HepG2 (cell line): ENCODE data around the gene FGFR4. TPM values are rescaled to one million over a fixed set of nuclear protein-coding genes. Genes with fewer than 3 reads are reported as not detected.

Experiments used
- AKAP8 ChIP-seq: sonication (generic); formaldehyde crosslinking; IDR thresholded peaks from 2 replicates; pipeline ENCODE4 v1.5.1; 2020; ENCODE audit warnings: mild to moderate bottlenecking, missing genetic modification reagents
- KLF16 ChIP-seq, 2 experiments: sonication (generic) in 1 of 2; formaldehyde crosslinking in 1 of 2; IDR thresholded peaks; 2 replicates each; pipeline versions ENCODE4 v1.6.1 to v1.8.0; 2016 to 2023; ENCODE audit warnings: missing genetic modification reagents in 2 of 2, missing compliant biosample characterization in 1 of 2
- NR2F1 ChIP-seq, 2 experiments: fragments of 450-650 bp in 1 of 2; formaldehyde crosslinking in 1 of 2; IDR thresholded peaks; 2 replicates each; pipeline versions ENCODE4 v1.5.0 to v1.6.1; 2016 to 2020; ENCODE audit warnings: mild to moderate bottlenecking in 1 of 2, missing compliant biosample characterization in 1 of 2, missing genetic modification reagents in 1 of 2, moderate library complexity in 1 of 2
- POGZ ChIP-seq: sonication (generic); formaldehyde crosslinking; IDR thresholded peaks from 2 replicates; pipeline ENCODE4 v1.4.0; 2020; ENCODE audit warnings: mild to moderate bottlenecking, missing genetic modification reagents
- RERE ChIP-seq: IDR thresholded peaks from 2 replicates; pipeline ENCODE4 v1.6.1; 2016; ENCODE audit warnings: low read depth, missing genetic modification reagents, missing compliant biosample characterization
- TGIF2 ChIP-seq: IDR thresholded peaks from 2 replicates; pipeline ENCODE4 v1.6.1; 2016; ENCODE audit warnings: control low read depth, missing compliant biosample characterization
- ZNF235 ChIP-seq: sonication (generic); formaldehyde crosslinking; IDR thresholded peaks from 2 replicates; pipeline ENCODE4 v1.8.1; 2023; ENCODE audit warnings: mild to moderate bottlenecking, missing genetic modification reagents, borderline replicate concordance
- ZNF83 ChIP-seq: sonication (generic); formaldehyde crosslinking; IDR thresholded peaks from 2 replicates; pipeline ENCODE4 v1.4.0; 2020; ENCODE audit warnings: missing genetic modification reagents, mild to moderate bottlenecking, borderline replicate concordance
- ZNF878 ChIP-seq: sonication (generic); formaldehyde crosslinking; IDR thresholded peaks from 2 replicates; pipeline ENCODE4 v1.8.1; 2023; ENCODE audit warnings: mild to moderate bottlenecking, missing genetic modification reagents, moderate library complexity
- polyA plus RNA-seq, 8 experiments: library from polyadenylated mRNA; depleted of rRNA in 3 of 8; stranded (reverse) in 7 of 8; unstranded in 1 of 8; fragments of >200 nt; fragmentation: Illumina TruSeq in 4 of 8; extraction: Trizol in 4 of 8; gene quantifications; 2 replicates each; pipeline versions ENCODE4 v1.2.1 to v1.2.3, GENCODE V29; 2011 to 2016; ENCODE audit warnings: low read depth in 4 of 8, missing spikeins in 1 of 8, mixed read lengths in 1 of 8; ENCODE audit not compliant: insufficient read depth in 1 of 8
- total RNA-seq, 5 experiments: library from RNA; depleted of rRNA; stranded (reverse); fragments of >200 nt; fragmentation: Illumina TruSeq; extraction: Trizol; gene quantifications; 2 replicates each; pipeline ENCODE4 v1.2.3, GENCODE V29; 2016; ENCODE audit warnings: low read depth in 1 of 5
- TF ChIP-seq, protein P1 (sequence below): sonication (generic); formaldehyde crosslinking; IDR thresholded peaks from 2 replicates; pipeline ENCODE4 v1.8.0; 2022; ENCODE audit warnings: missing genetic modification reagents, mild to moderate bottlenecking, moderate library complexity, borderline replicate concordance
- TF ChIP-seq, protein P2 (sequence below): sonication (generic); formaldehyde crosslinking; IDR thresholded peaks from 2 replicates; pipeline ENCODE4 v1.4.0; 2020; ENCODE audit warnings: mild to moderate bottlenecking, missing genetic modification reagents

Gene FGFR4
- total and polyA plus RNA-seq, 2 of the 13 experiments (the other 11 are each of a cell fraction or from before 2014, with no cell fraction given) = 129 to 219 TPM

- TF ChIP-seq ZNF83 (CRISPR knock-in tag) (no peak), ZNF235 (CRISPR knock-in tag) (0 out of 2 replicates have a peak, but pooled peaks have one; percentile 41), ZNF878 (CRISPR knock-in tag) (no peak), POGZ (CRISPR knock-in tag) (no peak), TGIF2 (peak; percentile 75; the same call in 1 of the 2 replicates), RERE (CRISPR knock-in tag) (peak; percentile 53; the same call in 1 of the 2 replicates), NR2F1 (CRISPR knock-in tag; IDR thresholded peaks at IDR 0.05) (peak; percentile 77 to 88), KLF16 (CRISPR knock-in tag; IDR thresholded peaks at IDR 0.05) (peak in 1 of 2 experiments; percentile 73; a peak in 1 of 4 replicates), AKAP8 (0 out of 2 replicates have a peak, but pooled peaks have one; percentile 11)
- TF ChIP-seq, protein P1, sequence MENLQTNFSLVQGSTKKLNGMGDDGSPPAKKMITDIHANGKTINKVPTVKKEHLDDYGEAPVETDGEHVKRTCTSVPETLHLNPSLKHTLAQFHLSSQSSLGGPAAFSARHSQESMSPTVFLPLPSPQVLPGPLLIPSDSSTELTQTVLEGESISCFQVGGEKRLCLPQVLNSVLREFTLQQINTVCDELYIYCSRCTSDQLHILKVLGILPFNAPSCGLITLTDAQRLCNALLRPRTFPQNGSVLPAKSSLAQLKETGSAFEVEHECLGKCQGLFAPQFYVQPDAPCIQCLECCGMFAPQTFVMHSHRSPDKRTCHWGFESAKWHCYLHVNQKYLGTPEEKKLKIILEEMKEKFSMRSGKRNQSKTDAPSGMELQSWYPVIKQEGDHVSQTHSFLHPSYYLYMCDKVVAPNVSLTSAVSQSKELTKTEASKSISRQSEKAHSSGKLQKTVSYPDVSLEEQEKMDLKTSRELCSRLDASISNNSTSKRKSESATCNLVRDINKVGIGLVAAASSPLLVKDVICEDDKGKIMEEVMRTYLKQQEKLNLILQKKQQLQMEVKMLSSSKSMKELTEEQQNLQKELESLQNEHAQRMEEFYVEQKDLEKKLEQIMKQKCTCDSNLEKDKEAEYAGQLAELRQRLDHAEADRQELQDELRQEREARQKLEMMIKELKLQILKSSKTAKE (CRISPR knock-in tag) = peak; percentile 61
- TF ChIP-seq, protein P2, sequence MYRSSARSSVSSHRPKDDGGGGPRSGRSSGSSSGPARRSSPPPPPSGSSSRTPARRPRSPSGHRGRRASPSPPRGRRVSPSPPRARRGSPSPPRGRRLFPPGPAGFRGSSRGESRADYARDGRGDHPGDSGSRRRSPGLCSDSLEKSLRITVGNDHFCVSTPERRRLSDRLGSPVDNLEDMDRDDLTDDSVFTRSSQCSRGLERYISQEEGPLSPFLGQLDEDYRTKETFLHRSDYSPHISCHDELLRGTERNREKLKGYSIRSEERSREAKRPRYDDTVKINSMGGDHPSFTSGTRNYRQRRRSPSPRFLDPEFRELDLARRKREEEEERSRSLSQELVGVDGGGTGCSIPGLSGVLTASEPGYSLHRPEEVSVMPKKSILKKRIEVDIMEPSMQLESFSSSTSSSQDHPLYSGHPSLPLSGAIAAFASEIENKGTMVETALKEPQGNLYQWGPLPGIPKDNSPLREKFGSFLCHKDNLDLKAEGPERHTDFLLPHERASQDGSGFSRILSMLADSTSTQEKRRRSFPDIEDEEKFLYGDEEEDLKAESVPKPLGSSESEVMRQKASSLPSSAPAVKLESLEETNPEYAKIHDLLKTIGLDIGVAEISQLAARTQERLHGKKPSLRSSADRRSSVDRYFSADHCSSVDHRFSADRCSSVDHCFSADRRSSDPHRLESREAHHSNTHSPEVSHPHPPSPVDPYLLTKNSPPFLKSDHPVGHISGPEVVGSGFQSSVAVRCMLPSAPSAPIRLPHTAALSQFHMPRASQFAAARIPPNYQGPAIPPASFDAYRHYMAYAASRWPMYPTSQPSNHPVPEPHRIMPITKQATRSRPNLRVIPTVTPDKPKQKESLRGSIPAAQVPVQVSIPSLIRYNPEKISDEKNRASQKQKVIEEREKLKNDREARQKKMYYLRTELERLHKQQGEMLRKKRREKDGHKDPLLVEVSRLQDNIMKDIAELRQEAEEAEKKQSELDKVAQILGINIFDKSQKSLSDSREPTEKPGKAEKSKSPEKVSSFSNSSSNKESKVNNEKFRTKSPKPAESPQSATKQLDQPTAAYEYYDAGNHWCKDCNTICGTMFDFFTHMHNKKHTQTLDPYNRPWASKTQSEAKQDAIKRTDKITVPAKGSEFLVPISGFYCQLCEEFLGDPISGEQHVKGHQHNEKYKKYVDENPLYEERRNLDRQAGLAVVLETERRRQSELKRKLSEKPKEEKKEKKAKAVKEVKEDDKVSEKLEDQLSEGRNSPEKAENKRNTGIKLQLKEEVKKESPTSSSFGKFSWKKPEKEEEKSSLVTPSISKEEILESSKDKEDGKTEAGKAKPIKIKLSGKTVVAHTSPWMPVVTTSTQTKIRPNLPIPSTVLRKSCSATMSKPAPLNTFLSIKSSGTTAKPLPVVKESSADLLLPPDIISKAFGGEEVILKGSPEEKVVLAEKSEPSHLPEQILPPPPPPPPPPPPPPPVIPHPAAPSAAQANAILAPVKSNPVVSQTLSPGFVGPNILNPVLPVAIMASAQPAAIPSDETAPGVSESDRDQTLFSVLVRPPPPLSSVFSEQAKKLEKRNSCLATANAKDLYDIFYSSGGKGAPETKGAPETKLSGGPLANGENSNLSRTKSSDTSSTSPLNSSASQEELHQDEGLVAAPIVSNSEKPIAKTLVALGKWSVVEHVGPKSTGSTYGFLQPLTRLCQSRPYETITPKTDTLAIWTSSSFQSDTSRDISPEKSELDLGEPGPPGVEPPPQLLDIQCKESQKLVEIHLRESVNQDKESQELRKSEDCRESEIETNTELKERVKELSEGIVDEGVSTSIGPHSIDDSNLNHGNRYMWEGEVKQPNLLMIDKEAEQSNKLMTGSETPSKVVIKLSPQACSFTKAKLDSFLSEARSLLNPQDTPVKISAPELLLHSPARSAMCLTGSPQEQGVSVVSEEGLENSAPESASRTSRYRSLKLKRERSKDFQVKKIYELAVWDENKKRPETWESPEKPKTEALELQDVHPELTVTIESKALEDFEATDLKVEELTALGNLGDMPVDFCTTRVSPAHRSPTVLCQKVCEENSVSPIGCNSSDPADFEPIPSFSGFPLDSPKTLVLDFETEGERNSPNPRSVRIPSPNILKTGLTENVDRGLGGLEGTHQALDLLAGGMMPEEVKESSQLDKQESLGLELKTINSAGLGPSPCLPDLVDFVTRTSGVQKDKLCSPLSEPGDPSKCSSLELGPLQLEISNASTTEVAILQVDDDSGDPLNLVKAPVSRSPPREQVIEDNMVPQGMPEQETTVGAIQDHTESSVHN = 0 out of 2 replicates have a peak, but pooled peaks have one; percentile 40
Observed at GRCh38 chr5:177094224-177095087, 7.7 kb downstream of the FGFR4 start (continued).
